HEK293 (cell line): ENCODE results near the gene GNB4.

ENCODE experiments used
- YY1 ChIP-seq: fragments of 450-650 bp; formaldehyde crosslinking; IDR thresholded peaks from 2 replicates; pipeline ENCODE4 v1.5.1; 2018; ENCODE audit warnings: missing biosample characterization, missing genetic modification characterization
- ZBTB21 ChIP-seq: fragments of 450-650 bp; formaldehyde crosslinking; IDR thresholded peaks from 2 replicates; pipeline ENCODE4 v1.5.1; 2017; ENCODE audit warnings: missing biosample characterization, missing genetic modification characterization
- ZNF561 ChIP-seq: fragments of 450-650 bp; IDR thresholded peaks from 2 replicates; pipeline ENCODE4 v1.5.1; 2018; ENCODE audit warnings: missing biosample characterization, missing genetic modification characterization, borderline replicate concordance
- ZNF670 ChIP-seq: fragments of 450-650 bp; formaldehyde crosslinking; IDR thresholded peaks from 2 replicates; pipeline ENCODE4 v1.5.1; 2016; ENCODE audit warnings: missing biosample characterization, missing genetic modification characterization, low read depth
- ZNF777 ChIP-seq: fragments of 450-650 bp; formaldehyde crosslinking; IDR thresholded peaks from 2 replicates; pipeline ENCODE4 v1.5.1; 2017; ENCODE audit warnings: missing biosample characterization, missing genetic modification characterization, borderline replicate concordance
- TF ChIP-seq, protein P1 (sequence below): fragments of 450-650 bp; formaldehyde crosslinking; IDR thresholded peaks from 2 replicates; pipeline ENCODE4 v1.5.1; 2016; ENCODE audit warnings: missing biosample characterization, missing genetic modification characterization
- TF ChIP-seq, protein P2 (sequence below): fragments of 450-650 bp; formaldehyde crosslinking; IDR thresholded peaks from 2 replicates; pipeline ENCODE4 v1.5.1; 2016; ENCODE audit warnings: missing biosample characterization, missing genetic modification characterization
- TF ChIP-seq, protein P3 (sequence below): fragments of 450-650 bp; formaldehyde crosslinking; IDR thresholded peaks from 2 replicates; pipeline ENCODE4 v1.5.1; 2016; ENCODE audit warnings: missing biosample characterization, missing genetic modification characterization
- TF ChIP-seq, protein P4 (sequence below): fragments of 450-650 bp; formaldehyde crosslinking; IDR thresholded peaks from 2 replicates; pipeline ENCODE4 v1.5.1; 2016; ENCODE audit warnings: missing biosample characterization, missing genetic modification characterization

DNA sequence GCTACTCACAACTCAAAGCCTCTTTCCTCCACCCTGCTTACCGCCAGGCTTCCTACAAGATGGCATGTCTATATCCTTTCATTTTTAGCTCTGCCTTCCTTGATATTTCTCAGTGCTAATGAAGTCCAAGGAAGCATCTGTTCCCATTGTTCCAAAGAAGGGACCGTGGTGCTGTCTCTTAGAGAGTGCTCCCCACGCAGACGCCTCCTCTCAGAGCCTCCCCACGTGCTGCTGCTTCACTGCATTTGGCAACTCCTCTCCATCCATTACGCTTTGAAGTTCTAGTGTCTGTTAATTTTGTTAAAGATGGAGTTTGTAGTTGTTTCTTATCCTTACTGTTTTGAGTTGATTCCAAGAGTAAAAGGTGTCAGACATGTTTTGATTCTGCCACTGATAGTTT is 26.2 kb downstream of the GNB4 start:
- TF ChIP-seq, protein P1, sequence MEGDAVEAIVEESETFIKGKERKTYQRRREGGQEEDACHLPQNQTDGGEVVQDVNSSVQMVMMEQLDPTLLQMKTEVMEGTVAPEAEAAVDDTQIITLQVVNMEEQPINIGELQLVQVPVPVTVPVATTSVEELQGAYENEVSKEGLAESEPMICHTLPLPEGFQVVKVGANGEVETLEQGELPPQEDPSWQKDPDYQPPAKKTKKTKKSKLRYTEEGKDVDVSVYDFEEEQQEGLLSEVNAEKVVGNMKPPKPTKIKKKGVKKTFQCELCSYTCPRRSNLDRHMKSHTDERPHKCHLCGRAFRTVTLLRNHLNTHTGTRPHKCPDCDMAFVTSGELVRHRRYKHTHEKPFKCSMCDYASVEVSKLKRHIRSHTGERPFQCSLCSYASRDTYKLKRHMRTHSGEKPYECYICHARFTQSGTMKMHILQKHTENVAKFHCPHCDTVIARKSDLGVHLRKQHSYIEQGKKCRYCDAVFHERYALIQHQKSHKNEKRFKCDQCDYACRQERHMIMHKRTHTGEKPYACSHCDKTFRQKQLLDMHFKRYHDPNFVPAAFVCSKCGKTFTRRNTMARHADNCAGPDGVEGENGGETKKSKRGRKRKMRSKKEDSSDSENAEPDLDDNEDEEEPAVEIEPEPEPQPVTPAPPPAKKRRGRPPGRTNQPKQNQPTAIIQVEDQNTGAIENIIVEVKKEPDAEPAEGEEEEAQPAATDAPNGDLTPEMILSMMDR: no peak
- TF ChIP-seq ZNF670 (tag by site-specific recombination): no peak
- TF ChIP-seq, protein P2, sequence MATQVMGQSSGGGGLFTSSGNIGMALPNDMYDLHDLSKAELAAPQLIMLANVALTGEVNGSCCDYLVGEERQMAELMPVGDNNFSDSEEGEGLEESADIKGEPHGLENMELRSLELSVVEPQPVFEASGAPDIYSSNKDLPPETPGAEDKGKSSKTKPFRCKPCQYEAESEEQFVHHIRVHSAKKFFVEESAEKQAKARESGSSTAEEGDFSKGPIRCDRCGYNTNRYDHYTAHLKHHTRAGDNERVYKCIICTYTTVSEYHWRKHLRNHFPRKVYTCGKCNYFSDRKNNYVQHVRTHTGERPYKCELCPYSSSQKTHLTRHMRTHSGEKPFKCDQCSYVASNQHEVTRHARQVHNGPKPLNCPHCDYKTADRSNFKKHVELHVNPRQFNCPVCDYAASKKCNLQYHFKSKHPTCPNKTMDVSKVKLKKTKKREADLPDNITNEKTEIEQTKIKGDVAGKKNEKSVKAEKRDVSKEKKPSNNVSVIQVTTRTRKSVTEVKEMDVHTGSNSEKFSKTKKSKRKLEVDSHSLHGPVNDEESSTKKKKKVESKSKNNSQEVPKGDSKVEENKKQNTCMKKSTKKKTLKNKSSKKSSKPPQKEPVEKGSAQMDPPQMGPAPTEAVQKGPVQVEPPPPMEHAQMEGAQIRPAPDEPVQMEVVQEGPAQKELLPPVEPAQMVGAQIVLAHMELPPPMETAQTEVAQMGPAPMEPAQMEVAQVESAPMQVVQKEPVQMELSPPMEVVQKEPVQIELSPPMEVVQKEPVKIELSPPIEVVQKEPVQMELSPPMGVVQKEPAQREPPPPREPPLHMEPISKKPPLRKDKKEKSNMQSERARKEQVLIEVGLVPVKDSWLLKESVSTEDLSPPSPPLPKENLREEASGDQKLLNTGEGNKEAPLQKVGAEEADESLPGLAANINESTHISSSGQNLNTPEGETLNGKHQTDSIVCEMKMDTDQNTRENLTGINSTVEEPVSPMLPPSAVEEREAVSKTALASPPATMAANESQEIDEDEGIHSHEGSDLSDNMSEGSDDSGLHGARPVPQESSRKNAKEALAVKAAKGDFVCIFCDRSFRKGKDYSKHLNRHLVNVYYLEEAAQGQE (tag by site-specific recombination): no peak
- TF ChIP-seq, protein P3, sequence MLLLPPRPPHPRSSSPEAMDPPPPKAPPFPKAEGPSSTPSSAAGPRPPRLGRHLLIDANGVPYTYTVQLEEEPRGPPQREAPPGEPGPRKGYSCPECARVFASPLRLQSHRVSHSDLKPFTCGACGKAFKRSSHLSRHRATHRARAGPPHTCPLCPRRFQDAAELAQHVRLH: no peak
- no peak for TF ChIP-seq ZNF777 (tag by site-specific recombination)
- no peak for TF ChIP-seq YY1 (tag by site-specific recombination)
- no peak for TF ChIP-seq ZNF561
- TF ChIP-seq, protein P4, sequence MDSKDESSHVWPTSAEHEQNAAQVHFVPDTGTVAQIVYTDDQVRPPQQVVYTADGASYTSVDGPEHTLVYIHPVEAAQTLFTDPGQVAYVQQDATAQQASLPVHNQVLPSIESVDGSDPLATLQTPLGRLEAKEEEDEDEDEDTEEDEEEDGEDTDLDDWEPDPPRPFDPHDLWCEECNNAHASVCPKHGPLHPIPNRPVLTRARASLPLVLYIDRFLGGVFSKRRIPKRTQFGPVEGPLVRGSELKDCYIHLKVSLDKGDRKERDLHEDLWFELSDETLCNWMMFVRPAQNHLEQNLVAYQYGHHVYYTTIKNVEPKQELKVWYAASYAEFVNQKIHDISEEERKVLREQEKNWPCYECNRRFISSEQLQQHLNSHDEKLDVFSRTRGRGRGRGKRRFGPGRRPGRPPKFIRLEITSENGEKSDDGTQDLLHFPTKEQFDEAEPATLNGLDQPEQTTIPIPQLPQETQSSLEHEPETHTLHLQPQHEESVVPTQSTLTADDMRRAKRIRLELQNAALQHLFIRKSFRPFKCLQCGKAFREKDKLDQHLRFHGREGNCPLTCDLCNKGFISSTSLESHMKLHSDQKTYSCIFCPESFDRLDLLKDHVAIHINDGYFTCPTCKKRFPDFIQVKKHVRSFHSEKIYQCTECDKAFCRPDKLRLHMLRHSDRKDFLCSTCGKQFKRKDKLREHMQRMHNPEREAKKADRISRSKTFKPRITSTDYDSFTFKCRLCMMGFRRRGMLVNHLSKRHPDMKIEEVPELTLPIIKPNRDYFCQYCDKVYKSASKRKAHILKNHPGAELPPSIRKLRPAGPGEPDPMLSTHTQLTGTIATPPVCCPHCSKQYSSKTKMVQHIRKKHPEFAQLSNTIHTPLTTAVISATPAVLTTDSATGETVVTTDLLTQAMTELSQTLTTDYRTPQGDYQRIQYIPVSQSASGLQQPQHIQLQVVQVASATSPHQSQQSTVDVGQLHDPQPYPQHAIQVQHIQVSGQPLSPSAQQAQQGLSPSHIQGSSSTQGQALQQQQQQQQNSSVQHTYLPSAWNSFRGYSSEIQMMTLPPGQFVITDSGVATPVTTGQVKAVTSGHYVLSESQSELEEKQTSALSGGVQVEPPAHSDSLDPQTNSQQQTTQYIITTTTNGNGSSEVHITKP (tag by site-specific recombination): no peak
- TF ChIP-seq ZBTB21: no peak
